ENCODE data around the gene NAALADL2. TPM values are rescaled to one million over a fixed set of nuclear protein-coding genes. Genes with fewer than 3 reads are reported as not detected.

The NAALADL2 gene
- total and polyA plus RNA-seq, 2 of the 13 experiments (the other 11 are each of a cell fraction or from before 2014, with no cell fraction given) = 0.08 TPM; not detected in 1

DNA sequence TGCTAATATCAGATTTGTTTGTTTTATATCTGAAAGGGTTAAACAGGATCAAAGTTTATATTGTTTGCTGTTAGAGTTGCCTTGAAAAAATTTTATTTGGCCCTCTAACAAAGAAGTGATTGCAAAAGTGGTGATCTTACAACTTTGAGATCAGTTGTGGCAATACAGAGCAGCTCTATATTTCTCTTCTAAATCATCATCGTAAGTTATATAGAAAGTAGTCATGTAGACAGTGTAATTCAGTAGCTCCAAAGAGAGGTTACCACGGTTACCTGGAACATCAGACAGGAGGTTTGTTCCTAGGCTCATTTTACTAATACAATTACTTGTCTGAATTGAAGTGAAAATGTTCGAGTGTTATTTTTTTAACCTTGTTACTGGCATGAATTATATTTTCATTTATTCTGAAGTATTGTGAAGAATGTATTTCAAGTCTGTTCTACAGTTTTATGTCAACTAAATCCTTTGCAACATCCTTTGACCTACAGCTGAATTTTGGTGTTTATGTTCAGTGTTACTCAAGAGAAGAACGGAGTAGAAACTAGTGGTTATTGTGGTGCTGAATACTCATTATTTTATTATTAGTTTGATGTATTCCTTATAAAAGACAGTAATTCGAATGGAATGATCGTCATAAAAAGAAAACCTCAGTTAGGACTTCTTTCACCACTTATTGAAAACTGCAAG is 214.2 kb downstream of the NAALADL2 start (continued):
- TF ChIP-seq, protein P1, sequence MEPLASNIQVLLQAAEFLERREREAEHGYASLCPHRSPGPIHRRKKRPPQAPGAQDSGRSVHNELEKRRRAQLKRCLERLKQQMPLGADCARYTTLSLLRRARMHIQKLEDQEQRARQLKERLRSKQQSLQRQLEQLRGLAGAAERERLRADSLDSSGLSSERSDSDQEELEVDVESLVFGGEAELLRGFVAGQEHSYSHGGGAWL (CRISPR knock-in tag; IDR thresholded peaks at IDR 0.05) = no peak

DNA sequence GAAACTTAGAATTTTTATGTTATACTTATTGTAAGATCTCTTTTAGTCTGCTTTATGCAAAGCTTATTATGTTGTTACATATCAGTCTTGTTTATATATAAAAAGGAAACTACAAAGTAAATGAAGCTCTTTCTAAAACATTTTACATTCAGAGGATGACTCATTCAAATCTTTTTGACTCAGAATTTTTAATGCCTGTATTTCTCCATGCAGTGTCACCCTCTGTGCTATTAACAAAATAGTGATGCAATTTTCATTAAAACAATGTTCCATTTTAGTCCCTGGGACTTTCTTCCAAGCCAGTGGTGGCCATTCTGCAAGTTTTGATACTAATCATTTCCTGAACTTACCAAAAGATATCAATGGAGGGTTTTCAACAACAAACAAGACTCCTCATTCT is 216.1 kb downstream of the NAALADL2 start:
- Histone ChIP-seq H3K36me3 (replicated peaks in 1 of 2; ENCODE audit: control insufficient read depth in 1 of 2, insufficient read depth in 2 of 2, low read length in 2 of 2) (no peaks in the 10 kb centered on the region), H3K4me1 (ENCODE audit: insufficient read depth, low read length) (no peaks in the 10 kb centered on the region), H3K27ac (ENCODE audit: extremely low read length, insufficient read depth, low read length) (no peak overlapping the region), H3K79me2 (ENCODE audit: insufficient read depth, low read length) (no peaks in the 10 kb centered on the region), H3K9me3 (ENCODE audit: low read length) (no peaks in the 10 kb centered on the region), H3K4me3 (replicated peaks in 1 of 3; ENCODE audit: insufficient read depth in 1 of 3, low read depth in 2 of 3, low read length in 3 of 3) (no peak overlapping the region), H2AFZ (ENCODE audit: low read length) (no peak overlapping the region), H3K27me3 (ENCODE audit: control insufficient read depth in 1 of 2, insufficient read depth in 2 of 2, low read length in 2 of 2) (no peaks in the 10 kb centered on the region), H4K20me1 (ENCODE audit: insufficient read depth, low read length) (no peaks in the 10 kb centered on the region), H3K9ac (ENCODE audit: insufficient read depth, low read depth, low read length) (no peak overlapping the region), H3K4me2 (ENCODE audit: low read depth, low read length) (no peak overlapping the region)
- TF ChIP-seq ZNF772 (CRISPR knock-in tag; IDR thresholded peaks at IDR 0.05) = no peak
- TF ChIP-seq ZNF572 (CRISPR knock-in tag; IDR thresholded peaks at IDR 0.05) = no peak
- no peak for TF ChIP-seq ZNF556 (CRISPR knock-in tag; IDR thresholded peaks at IDR 0.05; ENCODE audit: borderline replicate concordance)
- no peak for TF ChIP-seq ZNF484 (CRISPR knock-in tag; IDR thresholded peaks at IDR 0.05; ENCODE audit: borderline replicate concordance, low read depth)
- TF ChIP-seq, protein P2, sequence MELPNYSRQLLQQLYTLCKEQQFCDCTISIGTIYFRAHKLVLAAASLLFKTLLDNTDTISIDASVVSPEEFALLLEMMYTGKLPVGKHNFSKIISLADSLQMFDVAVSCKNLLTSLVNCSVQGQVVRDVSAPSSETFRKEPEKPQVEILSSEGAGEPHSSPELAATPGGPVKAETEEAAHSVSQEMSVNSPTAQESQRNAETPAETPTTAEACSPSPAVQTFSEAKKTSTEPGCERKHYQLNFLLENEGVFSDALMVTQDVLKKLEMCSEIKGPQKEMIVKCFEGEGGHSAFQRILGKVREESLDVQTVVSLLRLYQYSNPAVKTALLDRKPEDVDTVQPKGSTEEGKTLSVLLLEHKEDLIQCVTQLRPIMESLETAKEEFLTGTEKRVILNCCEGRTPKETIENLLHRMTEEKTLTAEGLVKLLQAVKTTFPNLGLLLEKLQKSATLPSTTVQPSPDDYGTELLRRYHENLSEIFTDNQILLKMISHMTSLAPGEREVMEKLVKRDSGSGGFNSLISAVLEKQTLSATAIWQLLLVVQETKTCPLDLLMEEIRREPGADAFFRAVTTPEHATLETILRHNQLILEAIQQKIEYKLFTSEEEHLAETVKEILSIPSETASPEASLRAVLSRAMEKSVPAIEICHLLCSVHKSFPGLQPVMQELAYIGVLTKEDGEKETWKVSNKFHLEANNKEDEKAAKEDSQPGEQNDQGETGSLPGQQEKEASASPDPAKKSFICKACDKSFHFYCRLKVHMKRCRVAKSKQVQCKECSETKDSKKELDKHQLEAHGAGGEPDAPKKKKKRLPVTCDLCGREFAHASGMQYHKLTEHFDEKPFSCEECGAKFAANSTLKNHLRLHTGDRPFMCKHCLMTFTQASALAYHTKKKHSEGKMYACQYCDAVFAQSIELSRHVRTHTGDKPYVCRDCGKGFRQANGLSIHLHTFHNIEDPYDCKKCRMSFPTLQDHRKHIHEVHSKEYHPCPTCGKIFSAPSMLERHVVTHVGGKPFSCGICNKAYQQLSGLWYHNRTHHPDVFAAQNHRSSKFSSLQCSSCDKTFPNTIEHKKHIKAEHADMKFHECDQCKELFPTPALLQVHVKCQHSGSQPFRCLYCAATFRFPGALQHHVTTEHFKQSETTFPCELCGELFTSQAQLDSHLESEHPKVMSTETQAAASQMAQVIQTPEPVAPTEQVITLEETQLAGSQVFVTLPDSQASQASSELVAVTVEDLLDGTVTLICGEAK (IDR thresholded peaks at IDR 0.05) = no peak
- TF ChIP-seq, protein P2 (CRISPR knock-in tag; IDR thresholded peaks at IDR 0.05) = no peak
- no peak for TF ChIP-seq DR1 (CRISPR knock-in tag; IDR thresholded peaks at IDR 0.05)
- CTCF ChIA-PET (ENCODE audit: low intra/inter-chr PET ratio, low total read pairs) = no interaction called here
- ATAC-seq (no peak), FAIRE-seq (no peak), DNase-seq (ENCODE audit: low spot score) (no peak)
- in situ Hi-C loops (cut with HindIII; ENCODE audit: extremely low pct_ligation_motif_present, low pct_unique_long_range_greater_than_20kb) (no loop called here), intact Hi-C loops (cut with micrococcal nuclease; ENCODE audit: unreplicated experiment) (no loop called here)
- POLR2A ChIA-PET = no interaction called here
- BruUV-seq (replicated peaks) = no TSS peak
